IPS-NIHi7 (cell line): Measurements from ENCODE around the gene ARF1.

Experiments
- DNase-seq: peaks from one replicate; pipeline ENCODE4 v3.0.0; 2012; ENCODE audit warnings: mixed read lengths; ENCODE audit errors: extremely low spot score

The ARF1 gene

GRCh38 chr1:228087771-228088251 lies 5.3 kb downstream of the ARF1 start:
- DNase-seq = no peak

GRCh38 chr1:228088586-228089498 lies 6.3 kb downstream of the ARF1 start:
- DNase-seq = no peak

GRCh38 chr1:228089519-228090380 lies 7.2 kb downstream of the ARF1 start:
- no peak for DNase-seq

DNA sequence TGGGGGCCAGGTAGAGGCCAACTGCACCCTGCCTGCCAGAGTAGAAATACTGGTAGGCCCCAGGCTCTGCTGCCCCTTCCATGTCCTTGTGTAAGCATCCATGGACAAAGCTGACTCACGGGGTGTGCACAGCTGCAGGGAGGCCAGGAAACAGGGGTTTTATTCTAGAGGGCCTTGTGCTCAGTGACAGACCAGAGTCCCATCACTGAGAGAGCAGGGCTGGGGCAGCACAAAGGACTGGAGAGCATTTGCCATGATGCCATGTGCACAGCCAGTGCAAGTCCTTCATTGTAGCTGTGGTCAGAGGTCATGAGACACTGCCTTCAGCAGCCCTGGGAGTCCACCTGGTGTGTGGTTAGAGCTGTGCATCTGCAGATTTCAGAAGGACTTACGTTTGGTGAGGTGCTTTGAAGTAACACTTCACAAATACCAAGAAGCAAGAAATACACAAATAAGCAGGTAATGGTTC lies 8.1 kb downstream of the ARF1 start:
- no peak for DNase-seq

DNA sequence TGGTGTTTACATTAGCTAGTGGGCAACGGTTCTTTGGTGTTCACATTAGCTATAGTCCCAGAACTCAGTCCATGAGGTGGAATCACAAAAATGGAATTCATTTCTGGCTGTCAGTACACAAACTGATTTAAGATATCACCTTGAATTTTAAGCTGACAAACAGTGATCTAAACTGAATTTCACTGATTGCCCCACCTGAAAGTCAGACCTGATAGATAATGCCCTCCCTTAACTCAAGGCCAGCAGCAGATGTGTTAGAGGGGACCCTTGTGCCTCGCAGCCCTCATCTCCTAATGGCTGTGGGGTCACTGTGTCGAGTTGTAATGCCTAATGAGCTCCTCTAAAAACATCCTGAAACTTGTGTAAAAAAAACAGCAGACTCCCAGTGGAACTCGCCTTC lies 8.6 kb downstream of the ARF1 start:
- DNase-seq = no peak

DNA sequence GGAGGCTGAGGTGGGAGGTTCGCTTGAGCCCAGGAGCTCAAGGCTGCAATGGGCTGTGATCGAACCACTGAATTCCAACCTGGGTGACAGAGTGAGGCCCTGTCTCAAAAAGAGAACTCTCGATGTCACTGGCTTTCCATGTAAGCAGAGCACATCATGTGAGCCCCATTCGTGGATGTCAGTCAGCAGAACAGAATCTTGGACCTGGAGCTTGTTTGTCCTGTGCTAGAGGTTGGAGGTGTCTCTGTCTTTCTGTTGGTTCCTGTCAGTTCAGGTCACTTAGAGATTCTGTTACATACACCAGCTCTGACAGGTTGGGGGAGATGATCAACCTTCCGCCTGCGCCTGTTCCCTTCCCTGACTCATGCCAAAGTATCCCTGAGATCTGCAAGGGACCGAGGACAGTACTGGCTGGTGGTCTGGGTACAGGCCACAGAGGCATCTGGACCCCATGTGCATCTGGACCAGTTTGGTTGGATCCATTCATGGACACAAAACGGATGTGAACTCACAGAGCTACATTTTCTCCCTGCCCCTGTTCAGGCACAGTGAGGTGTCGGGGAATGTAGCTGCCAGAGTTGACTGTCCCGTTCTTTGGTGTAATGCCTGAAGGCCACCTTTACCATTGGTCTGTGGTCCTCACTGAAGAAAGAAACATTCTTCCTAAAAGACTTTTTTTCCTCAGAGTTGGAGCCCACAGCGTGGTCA lies 10.0 kb downstream of the ARF1 start:
- no peak for DNase-seq

GRCh38 chr1:228093050-228093906 lies 10.8 kb downstream of the ARF1 start:
- no peak for DNase-seq

- DNase-seq = no peak
Measured at GRCh38 chr1:228094432-228095016, 12.0 kb downstream of the ARF1 start.

DNA sequence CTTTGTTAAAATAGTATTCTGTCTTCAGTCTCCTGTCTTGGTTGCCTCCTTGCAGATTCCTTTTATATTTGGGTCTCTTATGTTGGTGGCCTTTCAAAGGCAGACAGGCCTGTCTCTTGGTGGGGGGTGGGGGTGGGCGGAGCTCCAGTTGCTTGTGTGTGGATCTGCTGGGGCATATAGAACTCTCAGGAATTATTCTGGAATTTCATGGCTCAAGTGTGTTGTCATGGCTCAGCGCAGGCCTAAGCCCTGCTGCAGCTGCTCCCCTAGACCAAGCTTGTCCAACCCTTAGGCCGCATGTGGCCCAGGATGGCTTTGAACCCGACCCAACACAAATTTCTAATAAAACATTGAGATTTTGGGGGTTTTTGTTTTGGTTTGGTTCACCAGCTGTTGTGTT lies 12.7 kb downstream of the ARF1 start:
- no peak for DNase-seq

- no peak for DNase-seq
Measured at GRCh38 chr1:228095938-228096337, 13.4 kb downstream of the ARF1 start.

DNA sequence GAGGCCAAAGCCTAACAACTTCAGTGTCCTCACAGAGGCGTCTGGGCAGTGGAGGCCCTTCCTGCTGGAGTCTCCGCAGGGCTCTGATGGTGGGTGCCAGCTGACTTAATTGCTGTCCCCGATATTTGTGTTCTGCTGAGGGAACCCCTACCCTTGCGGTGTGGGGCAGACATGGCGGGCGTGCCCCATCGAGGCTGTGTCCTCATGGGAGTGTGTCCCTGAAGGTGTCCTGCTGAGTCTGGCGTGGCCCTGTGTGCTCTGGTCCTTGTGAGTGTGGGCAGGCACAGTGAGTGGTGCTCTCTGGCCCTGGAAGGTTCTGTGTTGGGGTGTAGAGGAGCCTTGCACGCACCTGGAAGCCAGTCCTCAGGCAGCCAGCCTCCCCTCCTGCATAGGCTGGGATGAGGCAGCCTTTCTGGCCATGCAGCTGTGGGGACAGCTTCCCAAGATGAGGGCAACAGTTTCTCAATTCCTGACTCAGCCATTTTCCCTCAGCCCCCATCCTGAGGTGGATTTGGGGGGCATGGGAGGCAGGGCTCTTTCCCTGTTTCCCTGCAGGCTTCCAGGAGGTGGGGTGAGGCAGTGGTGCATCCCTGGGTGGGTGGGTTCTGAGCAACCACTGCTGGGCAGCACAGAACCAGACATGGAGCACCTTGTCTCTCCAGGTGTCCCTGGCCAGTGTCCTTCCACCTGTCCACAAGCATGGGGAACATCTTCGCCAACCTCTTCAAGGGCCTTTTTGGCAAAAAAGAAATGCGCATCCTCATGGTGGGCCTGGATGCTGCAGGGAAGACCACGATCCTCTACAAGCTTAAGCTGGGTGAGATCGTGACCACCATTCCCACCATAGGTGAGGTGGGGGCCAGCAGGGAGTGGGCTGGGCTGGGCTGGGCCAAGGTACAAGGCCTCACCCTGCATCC lies 14.2 kb downstream of the ARF1 start:
- DNase-seq = no peak

GRCh38 chr1:228097333-228098081 lies 15.0 kb downstream of the ARF1 start:
- peak; percentile 2 for DNase-seq

GRCh38 chr1:228098323-228098931 lies 15.9 kb downstream of the ARF1 start:
- DNase-seq = peak; percentile 4

DNA sequence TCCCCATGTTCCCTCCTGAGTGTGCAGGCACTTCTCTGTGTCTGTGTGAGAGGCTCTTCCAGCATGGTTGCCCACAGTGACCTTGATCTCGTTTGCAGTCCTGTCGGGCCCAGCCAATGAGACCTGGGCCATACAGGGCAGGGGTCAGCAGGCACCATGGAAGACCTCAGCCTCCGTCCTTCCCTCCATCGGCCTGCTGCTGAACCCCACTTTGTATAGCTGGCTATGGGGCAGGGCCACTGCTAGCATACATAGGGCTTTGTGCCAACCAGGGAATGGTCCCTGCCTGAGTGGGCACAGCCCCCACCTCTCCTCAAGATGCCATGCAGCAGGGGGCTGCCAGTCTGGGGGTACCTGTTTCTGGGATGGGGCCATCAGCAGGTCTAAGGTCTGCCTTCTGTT lies 16.8 kb downstream of the ARF1 start:
- DNase-seq = peak; percentile 4

- no peak for DNase-seq
Measured at GRCh38 chr1:228100822-228101613, 18.5 kb downstream of the ARF1 start.

GRCh38 chr1:228101614-228101993 lies 19.1 kb downstream of the ARF1 start:
- no peak for DNase-seq
